ENCODE measurements around the gene PDS5A. TPM values are rescaled to one million over a fixed set of nuclear protein-coding genes. Genes with fewer than 3 reads are reported as not detected.

The PDS5A gene
- total RNA-seq, 1 experiment from 2014 or later: 78.8 TPM

- no peaks in the 10 kb centered on the region for H3K27me3 ChIP-seq (replicated peaks; ENCODE audit: control insufficient read depth, insufficient read depth, low read length)
- no peak overlapping the region for H3K27ac Mint-ChIP-seq (ENCODE audit: unreplicated experiment)
- H3K4me1 ChIP-seq: no peaks in the 10 kb centered on the region
- H3K4me1 Mint-ChIP-seq (ENCODE audit: low read depth, unreplicated experiment): no peaks in the 10 kb centered on the region
- no peak for TF ChIP-seq CTCF (IDR thresholded peaks at IDR 0.05; ENCODE audit: insufficient read depth in 1 of 2, low read depth in 1 of 2, low read length in 1 of 2, severe bottlenecking in 1 of 2, unreplicated experiment in 1 of 2)
- ChIA-PET CTCF (no interaction called here), POLR2A (no interaction called here)
- DNase-seq: no peak
- H3K9me3 ChIP-seq: no peaks in the 10 kb centered on the region
- H3K36me3 ChIP-seq (ENCODE audit: control insufficient read depth, insufficient read depth, low read length): no peaks in the 10 kb centered on the region
- H3K36me3 Mint-ChIP-seq (ENCODE audit: insufficient read depth, unreplicated experiment): no peaks in the 10 kb centered on the region
- no peak overlapping the region for H3K4me3 ChIP-seq (ENCODE audit: low read depth, low read length)
- no TSS peak for BruUV-seq (replicated peaks)
- intact Hi-C loops (cut with micrococcal nuclease; ENCODE audit: unreplicated experiment): no loop called here
- H3K4me3 Mint-ChIP-seq (ENCODE audit: unreplicated experiment): no peak overlapping the region
- H3K27me3 Mint-ChIP-seq (ENCODE audit: insufficient read depth, unreplicated experiment): no peaks in the 10 kb centered on the region
- H3K9me3 Mint-ChIP-seq (ENCODE audit: unreplicated experiment): no peaks in the 10 kb centered on the region
Observed at GRCh38 chr4:39792529-39792928, 185.2 kb downstream of the PDS5A start.

DNA sequence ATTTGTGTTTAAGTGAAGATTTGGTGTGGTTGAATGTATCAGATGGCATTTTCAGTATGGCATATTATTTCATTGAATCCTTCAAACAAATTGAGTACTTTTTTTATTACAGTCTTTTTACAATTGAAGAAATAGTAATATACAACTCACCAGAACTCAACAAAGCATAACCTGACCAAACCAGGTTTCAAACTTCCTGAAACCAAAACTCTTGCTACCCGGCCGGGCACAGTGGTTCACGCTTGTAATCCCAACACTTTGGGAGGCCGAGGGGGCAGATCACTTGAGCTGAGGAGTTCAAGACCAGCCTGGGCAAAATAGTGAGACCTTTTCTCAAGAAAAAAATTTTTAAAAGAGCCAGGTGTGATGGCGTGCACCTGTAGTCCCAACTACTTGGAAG lies 185.6 kb downstream of the PDS5A start:
- TF ChIP-seq CTCF (IDR thresholded peaks at IDR 0.05; ENCODE audit: insufficient read depth in 1 of 2, low read depth in 1 of 2, low read length in 1 of 2, severe bottlenecking in 1 of 2, unreplicated experiment in 1 of 2): no peak
- H3K27me3 Mint-ChIP-seq (ENCODE audit: insufficient read depth, unreplicated experiment): no peaks in the 10 kb centered on the region
- no peaks in the 10 kb centered on the region for H3K4me1 ChIP-seq
- no TSS peak for BruUV-seq (replicated peaks)
- H3K4me3 Mint-ChIP-seq (ENCODE audit: unreplicated experiment): no peak overlapping the region
- POLR2A ChIA-PET: no interaction called here
- H3K9me3 Mint-ChIP-seq (ENCODE audit: unreplicated experiment): no peaks in the 10 kb centered on the region
- no peak for DNase-seq
- no peaks in the 10 kb centered on the region for H3K36me3 ChIP-seq (ENCODE audit: control insufficient read depth, insufficient read depth, low read length)
- H3K27ac Mint-ChIP-seq (ENCODE audit: unreplicated experiment): no peak overlapping the region
- H3K27me3 ChIP-seq (replicated peaks; ENCODE audit: control insufficient read depth, insufficient read depth, low read length): no peaks in the 10 kb centered on the region
- H3K9me3 ChIP-seq: no peaks in the 10 kb centered on the region
- intact Hi-C loops (cut with micrococcal nuclease; ENCODE audit: unreplicated experiment): no loop called here
- H3K36me3 Mint-ChIP-seq (ENCODE audit: insufficient read depth, unreplicated experiment): peaks cover 4% of the 10 kb centered on the region
- no peak overlapping the region for H3K4me3 ChIP-seq (ENCODE audit: low read depth, low read length)
- no peaks in the 10 kb centered on the region for H3K4me1 Mint-ChIP-seq (ENCODE audit: low read depth, unreplicated experiment)
- CTCF ChIA-PET: no interaction called here

- intact Hi-C loops (cut with micrococcal nuclease; ENCODE audit: unreplicated experiment): loop anchor here (10.0 kb wide), 1 partner anchor 188 kb away; the partner anchor contains the start of gene PDS5A
- Mint-ChIP-seq H3K9me3 (ENCODE audit: unreplicated experiment) (no peaks in the 10 kb centered on the region), H3K36me3 (ENCODE audit: insufficient read depth, unreplicated experiment) (peaks cover 46% of the 10 kb centered on the region), H3K4me3 (ENCODE audit: unreplicated experiment) (no peak overlapping the region), H3K4me1 (ENCODE audit: low read depth, unreplicated experiment) (no peaks in the 10 kb centered on the region), H3K27ac (ENCODE audit: unreplicated experiment) (no peak overlapping the region), H3K27me3 (ENCODE audit: insufficient read depth, unreplicated experiment) (no peaks in the 10 kb centered on the region)
- Histone ChIP-seq H3K36me3 (ENCODE audit: control insufficient read depth, insufficient read depth, low read length) (no peaks in the 10 kb centered on the region), H3K4me1 (no peaks in the 10 kb centered on the region), H3K4me3 (ENCODE audit: low read depth, low read length) (no peak overlapping the region), H3K27me3 (replicated peaks; ENCODE audit: control insufficient read depth, insufficient read depth, low read length) (no peaks in the 10 kb centered on the region), H3K9me3 (no peaks in the 10 kb centered on the region)
- no TSS peak for BruUV-seq (replicated peaks)
- POLR2A ChIA-PET: no interaction called here
- CTCF ChIA-PET: no interaction called here
- TF ChIP-seq CTCF (IDR thresholded peaks at IDR 0.05; ENCODE audit: insufficient read depth in 1 of 2, low read depth in 1 of 2, low read length in 1 of 2, severe bottlenecking in 1 of 2, unreplicated experiment in 1 of 2): no peak
- DNase-seq: no peak
Observed at GRCh38 chr4:39786838-39787237, 190.9 kb downstream of the PDS5A start.
